HG03354 (cell line): Measurements from ENCODE around the gene HOATZ.

Experiments used
- ATAC-seq: cut with Tn5 transposase; IDR thresholded peaks from one replicate; pipeline ENCODE4 v1.9.1; 2021; ENCODE audit warnings: mild to moderate bottlenecking; ENCODE audit not compliant: unreplicated experiment, poor library complexity, severe bottlenecking

Gene HOATZ

DNA sequence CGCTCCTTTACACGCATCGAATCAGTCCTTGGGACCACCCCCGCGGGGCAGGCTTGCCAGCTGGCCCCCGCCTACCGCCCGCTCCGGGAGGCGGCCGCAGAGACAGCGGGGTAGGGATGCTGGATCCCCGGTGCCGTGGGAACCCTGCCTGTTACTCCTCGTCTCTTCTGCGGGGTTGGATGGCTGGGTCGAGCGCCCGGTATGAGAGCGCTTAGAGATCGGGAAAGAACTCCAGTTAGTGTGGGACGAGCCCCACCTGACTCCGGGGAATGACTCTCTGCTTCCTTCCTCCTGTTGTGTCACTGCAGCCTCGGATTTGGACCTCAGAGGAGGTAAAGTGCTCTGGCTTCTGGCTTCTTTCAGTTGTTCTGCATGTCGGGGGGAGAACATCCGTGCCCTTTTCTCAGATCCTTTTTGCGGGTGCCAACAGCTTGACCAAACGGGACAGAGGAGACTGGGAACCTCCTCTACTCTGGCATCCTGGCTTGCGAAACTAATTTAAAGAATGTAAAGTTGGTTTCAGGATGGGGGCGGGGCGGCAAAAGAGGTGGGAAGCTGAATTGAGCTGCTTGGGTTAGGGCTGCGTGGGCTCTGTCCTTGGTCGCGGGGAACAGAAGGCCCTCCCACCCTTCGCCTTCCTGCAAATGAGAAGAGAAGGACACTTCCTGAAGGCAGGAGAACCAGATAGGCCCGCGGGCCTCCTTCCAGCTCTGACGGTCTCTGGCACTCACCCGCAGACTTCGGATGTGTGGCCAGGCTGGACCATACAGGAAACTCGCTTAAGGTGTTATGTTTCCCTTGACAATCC is 26.9 kb downstream of the HOATZ start:
- ATAC-seq, result no peak

DNA sequence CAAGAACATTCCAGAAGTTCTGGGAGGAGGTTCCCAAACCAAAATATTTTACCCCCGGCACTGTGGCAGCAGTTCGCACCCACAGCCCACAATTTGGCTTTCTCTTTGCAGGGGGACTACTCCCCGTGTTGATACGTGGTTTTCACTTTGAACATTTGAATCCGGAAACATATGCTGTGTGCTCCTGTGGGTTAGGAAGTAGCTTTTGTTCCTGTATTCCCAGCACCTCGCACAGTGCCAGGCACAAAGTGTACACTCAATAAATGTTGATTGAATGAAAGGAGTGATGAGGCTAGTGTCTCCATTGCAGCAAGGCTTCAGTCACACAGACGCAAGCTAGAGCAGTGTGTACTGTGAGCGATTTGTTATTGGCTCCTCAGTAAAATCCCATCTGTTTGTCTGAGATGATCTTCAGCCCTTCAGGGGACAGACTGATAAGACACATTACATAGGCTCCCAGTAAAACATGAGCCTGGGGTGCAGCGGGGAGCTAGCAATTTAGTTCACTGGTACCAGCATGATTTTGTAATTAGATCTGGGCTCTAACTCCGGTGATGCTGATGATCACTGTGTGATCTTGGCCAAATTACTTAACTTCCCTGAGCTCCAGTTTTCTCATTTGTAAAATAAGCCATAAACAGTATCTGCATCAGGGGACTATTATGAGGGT is 28.2 kb downstream of the HOATZ start:
- no peak for ATAC-seq

DNA sequence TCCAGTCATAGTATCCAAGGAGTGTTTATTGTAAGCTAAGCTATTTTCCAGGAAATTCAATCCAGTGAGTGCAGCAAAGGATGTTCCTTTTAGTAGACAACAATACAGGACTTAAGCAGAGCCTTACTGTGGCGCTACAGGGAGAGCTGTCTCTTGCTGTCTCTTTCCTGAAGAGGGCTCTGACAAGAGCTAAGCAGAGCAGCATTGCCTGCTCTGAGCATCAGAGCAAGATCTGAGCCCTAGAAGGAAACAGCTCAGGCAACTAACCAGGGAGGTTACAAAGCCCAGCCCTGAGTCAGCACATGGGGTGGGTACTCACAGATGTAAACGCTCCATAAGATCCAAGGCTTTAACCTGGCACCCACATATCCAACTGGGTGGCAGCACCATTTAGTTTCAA is 33.9 kb downstream of the HOATZ start:
- no peak for ATAC-seq

DNA sequence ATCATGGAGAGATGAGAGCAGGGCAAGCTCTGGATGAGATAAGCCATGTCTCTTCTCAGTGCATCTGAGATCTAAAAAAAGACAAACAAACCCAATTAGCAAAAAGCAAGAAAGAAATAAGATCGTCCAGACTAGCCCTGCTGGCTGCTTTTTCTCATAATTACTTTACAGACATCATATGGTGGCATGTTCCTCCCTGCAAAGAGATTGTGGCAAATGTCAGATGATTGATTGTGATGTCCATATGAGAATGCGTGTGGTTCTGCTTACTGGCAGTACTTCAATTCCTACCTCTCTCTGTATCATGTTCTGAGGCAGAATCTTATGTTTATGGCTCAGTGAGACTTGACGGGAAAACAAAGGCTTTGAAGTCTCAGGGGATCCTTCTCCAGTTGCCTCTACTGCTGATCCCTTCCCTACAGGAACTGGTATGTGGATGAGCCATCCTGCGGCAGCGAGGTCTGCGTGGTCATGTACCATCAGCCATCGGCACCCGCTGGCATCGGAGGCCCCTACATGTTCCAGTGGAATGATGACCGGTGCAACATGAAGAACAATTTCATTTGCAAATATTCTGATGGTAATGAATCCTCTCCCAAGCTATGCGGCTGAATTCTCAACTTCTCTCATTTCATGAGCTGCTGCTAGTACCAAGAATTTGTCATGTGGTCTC is 34.8 kb downstream of the HOATZ start:
- no peak for ATAC-seq

DNA sequence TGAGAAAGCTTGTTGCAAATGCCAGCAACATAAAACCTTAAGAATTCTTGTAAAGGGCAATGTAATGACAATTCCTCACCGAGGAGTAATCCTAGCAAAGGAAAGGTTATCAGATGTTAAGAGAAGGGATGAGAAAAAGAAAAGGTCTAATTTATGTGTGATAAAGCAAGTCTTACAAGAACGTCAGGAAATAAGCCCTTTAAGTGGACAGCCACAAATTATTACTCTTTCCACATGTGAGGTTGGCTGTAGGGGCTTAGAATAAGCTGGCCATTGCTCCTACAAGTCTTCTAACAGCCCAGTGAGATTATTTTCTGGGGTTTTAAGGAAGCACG is 35.3 kb downstream of the HOATZ start:
- ATAC-seq, result no peak

DNA sequence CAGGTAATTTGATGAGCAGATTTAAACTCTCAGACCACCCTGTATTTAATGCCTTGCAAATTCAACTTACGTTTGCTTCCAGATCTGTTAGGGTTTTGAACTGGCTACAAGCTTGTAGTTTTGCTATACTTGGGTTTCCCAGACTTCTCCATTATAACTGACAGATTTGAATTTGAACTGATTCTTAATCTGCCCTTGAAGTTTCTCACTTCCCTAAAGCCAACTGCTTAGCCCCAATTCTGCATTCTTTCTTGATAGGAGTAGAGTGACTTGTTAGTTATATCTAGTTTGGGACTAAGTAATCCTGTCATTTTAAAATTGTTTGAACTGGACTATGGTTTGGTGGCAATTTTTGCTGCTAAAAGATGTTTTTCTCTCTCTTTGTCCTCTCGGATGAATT is 35.7 kb downstream of the HOATZ start:
- ATAC-seq, result no peak

DNA sequence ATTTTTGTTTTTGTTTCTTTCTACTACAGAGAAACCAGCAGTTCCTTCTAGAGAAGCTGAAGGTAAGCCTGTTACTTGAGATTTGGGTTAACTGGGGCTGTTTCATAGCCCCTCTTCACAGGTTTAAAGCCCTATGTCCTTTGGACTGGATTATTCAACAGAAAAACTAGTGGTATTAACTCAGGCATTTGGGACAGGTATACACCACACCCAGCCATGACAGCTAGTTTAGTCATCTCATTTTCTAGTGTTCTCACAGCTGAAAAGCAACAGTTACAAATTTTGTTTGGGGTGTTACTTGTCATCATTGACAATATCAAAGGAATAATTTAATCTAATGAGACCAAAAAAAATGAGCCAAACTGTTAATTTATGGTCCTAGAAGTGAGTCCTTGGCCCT is 40.0 kb downstream of the HOATZ start:
- ATAC-seq, result no peak

DNA sequence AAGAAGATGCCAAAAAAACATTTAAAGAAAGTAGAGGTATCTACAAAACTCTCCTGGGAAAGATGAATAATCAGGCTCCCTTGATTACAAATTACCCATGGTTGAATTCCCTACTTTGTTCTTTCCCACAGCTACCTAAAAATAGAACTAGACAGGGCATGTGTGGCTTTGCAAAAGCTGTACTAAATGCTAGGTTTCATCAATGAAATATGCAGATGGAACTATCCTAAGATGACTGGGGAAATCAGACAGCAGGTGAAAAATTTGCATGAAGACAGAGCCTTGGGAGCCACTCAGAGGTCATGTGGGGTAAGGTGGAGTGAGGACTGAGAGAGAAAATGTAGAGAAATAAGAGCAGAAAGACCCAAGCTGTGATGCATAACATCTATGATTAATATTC is 40.7 kb downstream of the HOATZ start:
- no peak for ATAC-seq

DNA sequence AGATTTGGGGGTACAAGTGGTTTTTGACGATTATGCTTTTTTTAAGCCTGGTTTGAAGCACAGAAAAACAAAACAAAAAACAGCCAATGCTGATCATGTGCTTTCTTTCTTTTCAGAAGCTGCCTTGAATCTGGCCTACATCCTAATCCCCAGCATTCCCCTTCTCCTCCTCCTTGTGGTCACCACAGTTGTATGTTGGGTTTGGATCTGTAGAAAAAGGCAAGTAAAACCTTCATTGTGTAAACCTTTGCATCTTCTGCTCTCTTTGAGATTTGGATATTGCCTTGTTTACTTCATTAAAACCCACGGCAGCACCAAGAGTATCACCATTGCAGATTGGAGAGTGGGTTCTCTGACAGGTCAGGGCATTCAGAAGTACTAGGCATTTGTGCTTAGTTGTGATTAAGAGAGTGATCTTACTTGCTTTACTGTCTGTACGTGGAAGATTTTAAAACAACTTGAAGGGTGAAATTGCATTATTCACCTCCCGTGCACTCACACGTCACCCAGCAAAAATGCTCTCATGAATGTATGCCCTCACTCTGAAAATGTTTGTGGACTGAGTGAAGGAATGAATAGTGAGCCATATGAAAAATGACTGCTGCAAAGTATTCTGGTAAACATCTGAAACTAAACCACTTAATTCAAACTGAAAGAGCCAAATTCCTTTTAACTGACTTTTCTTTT is 43.0 kb downstream of the HOATZ start:
- ATAC-seq, result no peak

DNA sequence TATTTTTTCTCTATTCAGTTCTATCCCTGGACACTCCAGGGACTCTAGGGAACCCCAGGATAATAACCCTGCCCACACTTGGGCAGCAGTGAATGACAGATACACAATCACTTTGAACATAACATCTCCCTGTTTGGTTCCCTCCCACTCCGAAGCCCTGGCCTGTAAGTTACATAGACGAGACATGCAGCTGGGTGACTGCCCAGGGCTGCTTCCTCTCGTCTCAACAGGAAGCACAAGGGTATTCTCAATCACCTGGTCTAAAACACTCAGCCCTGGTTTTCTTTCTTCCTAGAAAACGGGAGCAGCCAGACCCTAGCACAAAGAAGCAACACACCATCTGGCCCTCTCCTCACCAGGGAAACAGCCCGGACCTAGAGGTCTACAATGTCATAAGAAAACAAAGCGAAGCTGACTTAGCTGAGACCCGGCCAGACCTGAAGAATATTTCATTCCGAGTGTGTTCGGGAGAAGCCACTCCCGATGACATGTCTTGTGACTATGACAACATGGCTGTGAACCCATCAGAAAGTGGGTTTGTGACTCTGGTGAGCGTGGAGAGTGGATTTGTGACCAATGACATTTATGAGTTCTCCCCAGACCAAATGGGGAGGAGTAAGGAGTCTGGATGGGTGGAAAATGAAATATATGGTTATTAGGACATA is 45.4 kb downstream of the HOATZ start:
- no peak for ATAC-seq

DNA sequence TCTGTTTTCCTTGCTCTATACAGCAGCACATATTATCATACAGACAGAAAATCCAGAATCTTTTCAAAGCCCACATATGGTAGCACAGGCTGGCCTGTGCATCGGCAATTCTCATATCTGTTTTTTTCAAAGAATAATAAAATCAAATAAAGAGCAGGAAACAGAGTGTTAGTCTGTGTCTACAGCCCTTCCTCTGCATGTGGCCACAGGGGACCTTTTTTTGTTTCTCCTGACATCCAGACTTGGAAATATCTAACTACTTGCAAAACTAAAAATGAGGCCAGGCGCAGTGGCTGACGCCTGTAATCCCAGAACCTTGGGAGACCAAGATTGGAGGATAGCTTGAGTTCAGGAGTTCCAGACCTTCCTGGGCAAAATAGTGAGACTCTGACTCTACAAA is 46.2 kb downstream of the HOATZ start:
- ATAC-seq, result no peak

DNA sequence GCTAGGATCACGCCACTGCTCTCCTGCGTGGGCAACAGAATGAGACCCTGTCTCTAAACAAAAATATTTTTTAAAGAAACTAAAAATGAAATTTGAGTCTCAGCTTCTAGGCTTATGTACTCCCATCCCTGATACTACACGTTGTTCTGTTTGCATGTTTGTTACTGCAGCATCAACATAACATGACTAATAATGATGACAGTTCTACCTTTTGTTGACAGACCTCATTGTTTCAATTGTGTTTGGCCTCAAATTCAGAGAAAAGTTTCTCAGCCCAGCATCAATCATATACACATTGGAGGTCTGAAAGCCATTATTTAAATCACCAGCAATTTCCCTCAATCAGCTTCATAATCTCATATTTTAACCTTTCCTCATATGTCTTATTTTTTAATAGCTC is 46.7 kb downstream of the HOATZ start:
- no peak for ATAC-seq

DNA sequence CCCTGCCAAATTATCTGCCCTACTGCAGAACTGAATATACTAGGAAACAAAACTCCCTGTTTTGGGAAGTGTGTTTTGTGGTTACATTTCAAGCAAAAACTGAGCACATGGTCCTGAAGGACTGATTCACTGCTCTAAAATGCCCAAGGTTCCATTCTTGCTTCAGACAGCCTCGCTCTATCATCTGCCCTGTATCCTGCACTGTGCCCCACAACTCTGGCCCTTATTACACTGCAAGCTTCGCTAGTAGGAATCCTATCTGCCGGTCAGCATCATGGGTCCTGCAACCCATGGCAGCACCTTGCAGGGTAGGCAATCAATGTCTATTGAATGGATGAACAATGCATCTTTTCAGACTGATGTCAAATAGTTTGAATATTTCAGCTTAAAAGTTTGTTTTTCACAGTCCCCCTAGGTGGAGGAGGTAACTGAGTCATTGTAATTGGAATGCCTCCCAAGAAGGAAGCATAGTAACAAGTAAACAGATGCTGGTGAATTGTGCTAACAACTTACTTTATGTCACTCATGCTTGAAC is 47.3 kb downstream of the HOATZ start:
- no peak for ATAC-seq

DNA sequence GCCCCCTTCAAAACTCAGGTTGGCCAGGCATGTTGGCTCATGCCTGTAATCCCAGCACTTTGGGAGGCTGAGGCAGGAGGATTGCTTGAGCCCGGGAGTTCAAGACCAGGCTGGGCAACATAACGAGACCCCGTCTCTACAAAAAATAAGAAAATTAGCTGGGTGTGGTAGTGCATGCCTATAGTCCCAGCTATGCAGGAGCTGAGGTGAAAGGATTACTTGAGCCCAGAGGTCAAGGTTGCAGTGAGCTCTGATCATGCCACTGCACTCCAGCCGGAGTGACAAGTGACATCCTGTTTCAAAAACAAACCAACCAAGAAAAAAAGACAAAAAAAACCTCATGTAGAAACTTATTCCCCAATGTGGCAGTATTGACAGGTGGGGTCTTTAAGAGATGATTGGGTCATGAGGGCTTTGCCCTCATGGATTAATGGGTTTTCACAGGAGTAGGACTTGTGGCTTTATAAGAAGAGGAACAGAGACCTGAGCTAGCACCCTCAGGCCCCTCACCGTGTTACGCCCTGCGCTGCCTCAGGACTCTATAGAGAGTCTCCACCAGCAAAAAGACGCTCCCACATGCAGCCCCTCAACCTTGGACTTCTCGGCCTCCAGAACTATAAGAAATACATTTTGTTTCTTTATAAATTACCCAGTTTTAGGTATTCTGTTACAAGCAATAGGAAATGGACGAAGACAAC is 48.3 kb downstream of the HOATZ start:
- ATAC-seq, result no peak

DNA sequence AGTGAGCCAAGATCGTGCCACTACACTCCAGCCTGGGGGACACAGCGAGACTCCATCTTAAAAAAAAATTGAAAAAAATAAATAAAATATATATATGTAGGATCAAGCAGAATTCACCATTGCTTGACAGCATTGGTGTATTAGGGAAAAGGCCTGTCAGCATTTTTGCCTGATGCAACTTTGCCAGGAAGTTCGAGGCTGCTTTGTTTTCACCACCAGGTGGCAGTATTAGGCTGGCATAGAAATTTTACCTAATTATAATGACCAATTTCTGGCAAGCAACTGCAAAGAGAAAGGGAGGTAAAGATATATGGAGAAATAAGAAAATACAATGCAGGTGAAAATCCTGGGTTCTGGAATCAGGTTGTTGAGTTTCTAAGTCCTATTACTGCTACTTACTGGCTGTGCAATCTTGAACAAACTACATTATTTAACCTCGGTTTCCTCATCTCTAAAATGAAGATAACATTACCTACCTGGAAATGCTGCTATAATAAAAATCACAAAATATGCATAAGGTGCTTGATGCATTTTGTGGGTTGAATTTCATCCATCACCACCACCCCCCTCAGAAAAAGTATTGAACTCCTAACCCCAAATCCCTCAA is 50.6 kb downstream of the HOATZ start:
- ATAC-seq, result no peak

DNA sequence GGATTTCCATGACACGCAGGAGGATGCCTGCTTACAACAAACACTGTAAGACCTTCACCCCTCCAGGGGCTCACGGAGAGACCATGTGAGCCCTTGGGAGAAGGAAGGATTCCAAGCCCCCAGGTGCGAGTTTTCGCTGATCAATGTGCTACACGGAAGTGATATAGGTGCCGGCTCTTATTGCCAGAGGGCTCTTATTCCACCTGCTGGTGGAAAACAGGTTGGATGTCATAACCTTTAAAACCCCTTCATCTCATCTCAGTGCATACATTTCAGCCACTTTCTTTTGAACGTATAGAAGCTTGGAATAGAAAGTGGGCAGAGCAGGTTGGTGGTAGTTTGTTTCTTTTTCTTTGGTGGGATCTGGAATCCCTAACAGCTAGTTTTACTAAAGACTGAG is 51.7 kb downstream of the HOATZ start:
- no peak for ATAC-seq

DNA sequence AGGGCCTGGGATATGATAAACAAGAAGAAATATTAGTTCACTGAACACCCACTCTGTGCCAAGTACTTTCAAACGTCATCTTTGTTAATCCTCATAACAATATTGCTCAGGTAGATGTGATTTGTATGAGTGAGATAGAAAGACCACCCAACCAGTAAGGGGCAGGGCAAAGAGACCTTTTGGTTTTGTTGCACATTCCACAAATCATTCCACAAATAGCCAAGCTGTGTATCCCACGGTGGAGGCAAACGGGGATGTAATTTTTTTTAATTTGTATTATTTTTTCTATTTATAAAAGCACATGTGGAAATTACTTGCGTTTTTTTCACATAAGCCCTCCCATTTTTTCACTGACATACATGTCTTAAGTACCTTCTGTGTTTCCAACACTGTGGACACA is 54.9 kb downstream of the HOATZ start:
- no peak for ATAC-seq

DNA sequence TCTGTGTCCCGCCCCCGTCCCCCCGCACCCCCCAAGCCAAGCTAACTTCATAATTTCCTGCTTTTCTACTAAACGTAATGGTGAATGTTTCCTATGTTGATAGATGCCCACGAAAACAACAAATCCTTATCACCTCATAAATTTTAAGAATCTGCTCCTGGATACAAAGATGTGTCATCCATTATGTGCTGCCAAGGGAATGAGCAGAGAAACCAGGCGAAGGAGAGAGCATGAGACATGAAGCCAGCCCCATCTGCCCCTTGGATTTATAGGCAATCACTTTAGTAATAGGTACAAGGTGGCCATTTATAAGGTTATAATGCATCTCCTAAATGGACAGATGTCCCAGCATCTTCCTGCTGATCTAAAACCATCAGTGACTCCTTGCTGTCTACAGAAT is 56.2 kb downstream of the HOATZ start:
- no peak for ATAC-seq
